ENCODE data around the gene ZACN. TPM values are rescaled to one million over a fixed set of nuclear protein-coding genes. Genes with fewer than 3 reads are reported as not detected.

The ZACN gene
- polyA plus RNA-seq (2012; ENCODE audit: insufficient read length, low read depth): 26.1 TPM

DNA sequence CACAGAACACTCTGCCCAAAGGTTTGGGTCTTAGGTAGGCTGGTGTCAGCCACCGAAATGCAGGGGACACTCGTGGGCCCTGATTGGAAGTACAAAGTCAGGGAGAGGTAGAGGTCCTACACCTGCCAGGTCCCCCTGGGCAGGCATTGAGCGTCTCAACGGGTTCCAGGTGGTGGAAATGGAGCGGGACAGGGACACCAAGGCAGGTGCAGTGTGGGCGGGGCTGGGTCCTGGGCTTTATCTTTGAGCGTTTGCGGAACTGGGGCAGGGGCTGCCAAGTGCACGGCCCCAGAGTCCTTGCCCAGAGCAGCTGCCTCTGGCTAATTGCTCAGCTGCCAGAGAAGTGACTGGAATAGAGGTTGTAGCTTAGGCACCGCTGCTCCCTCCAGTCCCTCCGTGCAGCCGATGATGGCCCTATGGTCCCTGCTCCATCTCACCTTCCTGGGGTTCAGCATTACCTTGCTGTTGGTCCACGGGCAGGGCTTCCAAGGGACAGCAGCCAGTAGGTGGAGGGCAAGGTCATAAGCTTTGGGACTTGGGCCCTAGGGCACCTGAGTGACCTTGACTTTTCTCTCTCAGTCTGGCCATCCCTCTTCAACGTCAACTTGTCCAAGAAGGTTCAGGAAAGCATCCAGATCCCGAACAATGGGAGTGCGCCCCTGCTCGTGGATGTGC is at the start of gene ZACN:
Gene ZACN (plus strand): TSS at position 323 of the 675 bp plus-strand sequence. CDS start 83 bp downstream, at position 406.
- TF ChIP-seq, protein P1, sequence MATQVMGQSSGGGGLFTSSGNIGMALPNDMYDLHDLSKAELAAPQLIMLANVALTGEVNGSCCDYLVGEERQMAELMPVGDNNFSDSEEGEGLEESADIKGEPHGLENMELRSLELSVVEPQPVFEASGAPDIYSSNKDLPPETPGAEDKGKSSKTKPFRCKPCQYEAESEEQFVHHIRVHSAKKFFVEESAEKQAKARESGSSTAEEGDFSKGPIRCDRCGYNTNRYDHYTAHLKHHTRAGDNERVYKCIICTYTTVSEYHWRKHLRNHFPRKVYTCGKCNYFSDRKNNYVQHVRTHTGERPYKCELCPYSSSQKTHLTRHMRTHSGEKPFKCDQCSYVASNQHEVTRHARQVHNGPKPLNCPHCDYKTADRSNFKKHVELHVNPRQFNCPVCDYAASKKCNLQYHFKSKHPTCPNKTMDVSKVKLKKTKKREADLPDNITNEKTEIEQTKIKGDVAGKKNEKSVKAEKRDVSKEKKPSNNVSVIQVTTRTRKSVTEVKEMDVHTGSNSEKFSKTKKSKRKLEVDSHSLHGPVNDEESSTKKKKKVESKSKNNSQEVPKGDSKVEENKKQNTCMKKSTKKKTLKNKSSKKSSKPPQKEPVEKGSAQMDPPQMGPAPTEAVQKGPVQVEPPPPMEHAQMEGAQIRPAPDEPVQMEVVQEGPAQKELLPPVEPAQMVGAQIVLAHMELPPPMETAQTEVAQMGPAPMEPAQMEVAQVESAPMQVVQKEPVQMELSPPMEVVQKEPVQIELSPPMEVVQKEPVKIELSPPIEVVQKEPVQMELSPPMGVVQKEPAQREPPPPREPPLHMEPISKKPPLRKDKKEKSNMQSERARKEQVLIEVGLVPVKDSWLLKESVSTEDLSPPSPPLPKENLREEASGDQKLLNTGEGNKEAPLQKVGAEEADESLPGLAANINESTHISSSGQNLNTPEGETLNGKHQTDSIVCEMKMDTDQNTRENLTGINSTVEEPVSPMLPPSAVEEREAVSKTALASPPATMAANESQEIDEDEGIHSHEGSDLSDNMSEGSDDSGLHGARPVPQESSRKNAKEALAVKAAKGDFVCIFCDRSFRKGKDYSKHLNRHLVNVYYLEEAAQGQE (IDR thresholded peaks at IDR 0.05; ENCODE audit: insufficient read depth in 1 of 2, low read depth in 2 of 2, low read length in 2 of 2): no peak
- TF ChIP-seq POLR2AphosphoS5 (IDR thresholded peaks at IDR 0.05; ENCODE audit: low read depth, low read length): no peak
- TF ChIP-seq SIN3A (IDR thresholded peaks at IDR 0.05; ENCODE audit: borderline replicate concordance, insufficient read depth, low read length): no peak
- TF ChIP-seq TAF1 (IDR thresholded peaks at IDR 0.05; ENCODE audit: borderline replicate concordance, insufficient read depth, low read length): no peak
- no peak for TF ChIP-seq FOXP2 (optimal IDR thresholded peaks at IDR 0.05; ENCODE audit: borderline replicate concordance, extremely low read depth, extremely low read length, insufficient read depth)

DNA sequence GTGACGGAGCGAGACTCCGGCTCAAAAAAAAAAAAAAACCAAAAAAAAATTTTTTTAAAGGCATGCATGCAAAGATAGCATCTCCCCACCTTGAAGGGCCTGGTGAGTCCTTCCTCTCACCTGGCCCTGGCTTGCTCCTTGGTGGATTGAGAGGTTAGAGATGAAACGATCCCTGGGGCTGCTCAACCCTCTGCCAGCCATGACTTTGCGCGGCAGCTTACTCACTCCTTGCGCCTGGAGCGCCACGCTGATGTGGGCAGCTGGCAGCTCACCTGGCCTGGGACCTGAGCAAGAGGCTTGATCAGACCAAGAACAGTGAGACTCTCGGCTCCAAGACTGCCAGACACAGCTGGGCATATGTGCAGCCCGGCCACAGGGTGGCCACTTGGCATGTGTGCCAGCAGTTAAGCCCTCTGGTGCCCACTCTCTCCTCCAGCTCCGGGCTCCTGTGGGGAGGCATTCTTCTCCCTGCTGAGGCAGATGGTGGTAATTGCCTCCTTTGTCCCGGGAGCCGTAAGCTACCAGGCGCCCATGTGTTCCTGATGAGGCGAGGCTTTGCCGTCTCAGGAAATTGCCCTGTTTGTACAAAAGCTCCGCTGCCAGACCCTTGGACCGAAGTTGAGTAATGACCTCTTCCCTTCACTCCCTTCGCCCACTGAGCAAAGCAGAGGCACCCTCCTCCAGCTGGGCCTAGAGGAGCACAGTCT is 46.8 kb upstream of the ZACN start:
- TF ChIP-seq FOXP2 (optimal IDR thresholded peaks at IDR 0.05; ENCODE audit: borderline replicate concordance, extremely low read depth, extremely low read length, insufficient read depth) (no peak), POLR2AphosphoS5 (IDR thresholded peaks at IDR 0.05; ENCODE audit: low read depth, low read length) (no peak), TAF1 (IDR thresholded peaks at IDR 0.05; ENCODE audit: borderline replicate concordance, insufficient read depth, low read length) (no peak), SIN3A (IDR thresholded peaks at IDR 0.05; ENCODE audit: borderline replicate concordance, insufficient read depth, low read length) (no peak)
- TF ChIP-seq, protein P1 (IDR thresholded peaks at IDR 0.05; ENCODE audit: insufficient read depth in 1 of 2, low read depth in 2 of 2, low read length in 2 of 2): no peak

DNA sequence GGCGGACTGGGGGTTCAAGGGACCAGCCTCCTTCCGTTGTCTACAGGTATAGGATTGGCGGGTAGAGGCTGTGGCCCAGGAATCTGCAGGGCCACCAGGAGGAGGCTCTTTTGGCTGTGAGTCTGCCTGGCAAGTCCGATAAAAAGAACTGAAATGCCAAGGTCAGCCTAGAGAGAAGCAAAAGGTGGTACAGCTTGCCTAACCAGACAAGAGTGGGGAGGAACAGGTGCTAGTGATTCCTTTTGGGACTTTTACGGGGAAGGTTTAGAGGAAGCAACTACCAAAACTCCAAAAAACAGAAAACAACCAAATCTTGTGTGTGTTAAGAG is 46.2 kb upstream of the ZACN start:
- TF ChIP-seq POLR2AphosphoS5 (IDR thresholded peaks at IDR 0.05; ENCODE audit: low read depth, low read length): no peak
- no peak for TF ChIP-seq SIN3A (IDR thresholded peaks at IDR 0.05; ENCODE audit: borderline replicate concordance, insufficient read depth, low read length)
- no peak for TF ChIP-seq FOXP2 (optimal IDR thresholded peaks at IDR 0.05; ENCODE audit: borderline replicate concordance, extremely low read depth, extremely low read length, insufficient read depth)
- no peak for TF ChIP-seq TAF1 (IDR thresholded peaks at IDR 0.05; ENCODE audit: borderline replicate concordance, insufficient read depth, low read length)
- TF ChIP-seq, protein P1 (IDR thresholded peaks at IDR 0.05; ENCODE audit: insufficient read depth in 1 of 2, low read depth in 2 of 2, low read length in 2 of 2): no peak

DNA sequence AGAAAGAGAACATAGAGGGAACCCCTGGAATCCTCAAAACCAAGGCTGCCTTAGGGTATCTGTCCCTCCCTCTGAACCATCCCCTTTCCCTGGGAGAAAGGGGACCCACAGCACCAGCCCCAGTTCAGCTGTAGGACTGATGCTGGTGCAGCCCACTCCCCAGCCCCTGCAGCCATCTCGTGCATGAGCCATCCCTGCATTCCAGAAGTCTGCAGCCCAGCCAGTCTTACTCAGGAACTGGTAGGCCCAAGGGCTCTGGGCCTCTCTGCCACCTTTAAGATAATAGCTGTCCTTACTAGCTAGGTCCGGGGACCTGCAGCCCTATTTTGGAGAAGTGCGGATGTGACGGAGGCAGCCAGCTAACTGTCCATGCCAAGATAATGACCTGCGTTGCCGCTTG is 45.8 kb upstream of the ZACN start:
- TF ChIP-seq, protein P1 (IDR thresholded peaks at IDR 0.05; ENCODE audit: insufficient read depth in 1 of 2, low read depth in 2 of 2, low read length in 2 of 2): no peak
- TF ChIP-seq FOXP2 (optimal IDR thresholded peaks at IDR 0.05; ENCODE audit: borderline replicate concordance, extremely low read depth, extremely low read length, insufficient read depth): no peak
- TF ChIP-seq SIN3A (IDR thresholded peaks at IDR 0.05; ENCODE audit: borderline replicate concordance, insufficient read depth, low read length): no peak
- TF ChIP-seq TAF1 (IDR thresholded peaks at IDR 0.05; ENCODE audit: borderline replicate concordance, insufficient read depth, low read length): no peak
- no peak for TF ChIP-seq POLR2AphosphoS5 (IDR thresholded peaks at IDR 0.05; ENCODE audit: low read depth, low read length)
